GM12878 (cell line): Measurements from ENCODE around the gene PTPRN2. TPM values are rescaled to one million over a fixed set of nuclear protein-coding genes. Genes with fewer than 3 reads are reported as not detected.

Experiments
- ATAC-seq: fragments of 200-7000 bp; cut with Tn5 transposase; 3 replicates; pipeline ENCODE4 v1.9.1; 2020; ENCODE audit warnings: mild to moderate bottlenecking, moderate library complexity
- BruUV-seq: library from RNA; stranded (reverse); fragments of 400-500 nt; replicated peaks from 2 replicates; lab custom pipeline; 2021; lab: Mats Ljungman, UMichigan
- CTCF ChIA-PET: fragments of 300-600 bp; sonication (Branson Sonifier 250); formaldehyde crosslinking; extraction: SDS; loops from one replicate; lab custom pipeline; 2021; ENCODE audit warnings: inconsistent platforms; lab: Yijun Ruan, JAX
- POLR2A ChIA-PET: fragments of 350-600 bp; formaldehyde crosslinking; extraction: SDS; loops from one replicate; lab custom pipeline; 2021; ENCODE audit warnings: inconsistent platforms; lab: Charles Lee
- RAD21 ChIA-PET: fragments of 300-600 bp; sonication (Branson Sonifier 250); formaldehyde crosslinking; loops from one replicate; lab custom pipeline; 2023; ENCODE audit warnings: antibody characterized with exemption; ENCODE audit not compliant: unreplicated experiment; lab: Charles Lee
- SMC1A ChIA-PET: fragments of 300-600 bp; sonication (Branson Sonifier 250); formaldehyde crosslinking; loops from one replicate; lab custom pipeline; 2023; ENCODE audit not compliant: unreplicated experiment, uncharacterized antibody; lab: Charles Lee
- DNase-seq: peaks from one replicate; pipeline ENCODE4 v3.0.0-alpha.2; 2011; ENCODE audit warnings: low read depth, low spot score
- FAIRE-seq: peaks from 3 replicates; lab custom pipeline; 2011; peaks lifted over from hg19 to GRCh38; lab: Jason Lieb, UNC
- H2AFZ ChIP-seq: 2 replicates; pipeline ENCODE4 v1.6.0; 2011; ENCODE audit warnings: low read depth, low read length, control low read depth; ENCODE audit not compliant: control insufficient read depth
- H3K27ac ChIP-seq: 2 replicates; pipeline ENCODE4 v1.5.1; 2011; ENCODE audit warnings: control low read depth; ENCODE audit not compliant: control insufficient read depth, insufficient read depth
- H3K27me3 ChIP-seq, 2 experiments: replicated peaks in 1 of 2; 2 replicates each; pipeline versions ENCODE4 v1.6.0 to v1.6.1; 2011; ENCODE audit warnings: low read length in 1 of 2; ENCODE audit not compliant: control insufficient read depth in 2 of 2, insufficient read depth in 2 of 2
- H3K36me3 ChIP-seq, 2 experiments: 2 replicates each; pipeline ENCODE4 v1.5.1; 2011; ENCODE audit warnings: low read length in 1 of 2; ENCODE audit not compliant: control insufficient read depth in 2 of 2, insufficient read depth in 2 of 2
- H3K4me1 ChIP-seq: 2 replicates; pipeline ENCODE4 v1.6.1; 2011; ENCODE audit warnings: mild to moderate bottlenecking, low read length, moderate library complexity, mixed read lengths; ENCODE audit not compliant: control insufficient read depth, insufficient read depth
- H3K4me2 ChIP-seq: 2 replicates; pipeline ENCODE4 v1.6.0; 2011; ENCODE audit warnings: control low read depth; ENCODE audit not compliant: control insufficient read depth, insufficient read depth
- H3K4me3 ChIP-seq: fragments of 200-600 bp; sonication (generic); 2 replicates; pipeline ENCODE4 v1.5.1; 2016
- H3K79me2 ChIP-seq: 2 replicates; pipeline ENCODE4 v1.6.0; 2011; ENCODE audit warnings: low read length; ENCODE audit not compliant: control insufficient read depth, insufficient read depth
- H3K9ac ChIP-seq: 2 replicates; pipeline ENCODE4 v1.8.0; 2011; ENCODE audit warnings: low read length, control low read depth, mixed read lengths; ENCODE audit not compliant: control insufficient read depth, insufficient read depth
- H3K9me3 ChIP-seq: replicated peaks from 3 replicates; pipeline ENCODE4 v1.5.1; 2011; ENCODE audit warnings: mild to moderate bottlenecking, low read length; ENCODE audit not compliant: control insufficient read depth, insufficient read depth
- H4K20me1 ChIP-seq: 2 replicates; pipeline ENCODE4 v1.6.0; 2011; ENCODE audit not compliant: control insufficient read depth, insufficient read depth
- CHD1 ChIP-seq: IDR thresholded peaks from 2 replicates; pipeline ENCODE4 v1.6.1; 2012; ENCODE audit warnings: low read depth, low read length, improper control_type of control experiment
- CREB1 ChIP-seq: IDR thresholded peaks from 2 replicates; pipeline ENCODE4 v1.6.1; 2012; ENCODE audit warnings: low read depth, mild to moderate bottlenecking, inconsistent platforms
- CREM ChIP-seq: IDR thresholded peaks from 2 replicates; pipeline ENCODE4 v1.6.1; 2014; ENCODE audit warnings: antibody characterized with exemption, low read depth
- KDM1A ChIP-seq: fragments of 200-600 bp; sonication (generic); IDR thresholded peaks from 2 replicates; pipeline ENCODE4 v1.6.1; 2016; ENCODE audit warnings: borderline replicate concordance
- MTA2 ChIP-seq: fragments of 450-650 bp; IDR thresholded peaks from 2 replicates; pipeline ENCODE4 v1.6.1; 2016; ENCODE audit warnings: low read depth, mild to moderate bottlenecking, moderate library complexity
- NFIC ChIP-seq: IDR thresholded peaks from 2 replicates; pipeline ENCODE4 v1.6.1; 2012; ENCODE audit warnings: low read depth, mild to moderate bottlenecking, inconsistent platforms, low read length, moderate library complexity
- NFYB ChIP-seq: IDR thresholded peaks from 2 replicates; pipeline ENCODE4 v1.6.1; 2011; ENCODE audit warnings: low read depth, mild to moderate bottlenecking, low read length, improper control_type of control experiment, moderate library complexity; ENCODE audit not compliant: insufficient read depth
- RCOR1 ChIP-seq: conservative IDR thresholded peaks from 2 replicates; pipeline ENCODE4 v1.6.1; 2012; ENCODE audit warnings: low read depth, low read length, improper control_type of control experiment
- STAT3 ChIP-seq: IDR thresholded peaks from 2 replicates; pipeline ENCODE4 v1.6.1; 2011; ENCODE audit warnings: low read depth, low read length, improper control_type of control experiment
- TCF7 ChIP-seq: IDR thresholded peaks from 2 replicates; pipeline ENCODE4 v1.6.1; 2014; ENCODE audit warnings: antibody characterized with exemption, borderline replicate concordance
- WGBS: methylation state at CpG from one replicate; pipeline ENCODE4 v1.1.6; 2016; ENCODE audit warnings: low lambda C conversion rate; ENCODE audit not compliant: insufficient replicate concordance, insufficient coverage; ENCODE audit errors: missing lambda C conversion rate; 5-methylcytosine and 5-hydroxymethylcytosine counted together
- in situ Hi-C: fragments of 300-500 bp; cut with MboI; formaldehyde crosslinking; loops from 9 replicates; pipeline ENCODE4 v1.14.3; 2018; ENCODE audit warnings: mixed read lengths
- intact Hi-C: fragments of 100-400 bp; cut with micrococcal nuclease; formaldehyde crosslinking; loops from one replicate; pipeline ENCODE4 v1.14.2; 2022; ENCODE audit not compliant: unreplicated experiment
- polyA plus RNA-seq, 11 experiments: library from polyadenylated mRNA; depleted of rRNA in 4 of 11; unstranded in 6 of 11; stranded (reverse) in 5 of 11; fragments of >200 nt; fragmentation: Nextera tagmentation in 4 of 11; fragmentation: Illumina TruSeq in 1 of 11; extraction: Ambion mirVana in 4 of 11; extraction: Trizol in 1 of 11; gene quantifications; 1 replicate in 1 of 11; 2 replicates in 10 of 11; pipeline versions ENCODE4 v1.2.1 to v1.2.3, GENCODE V29; 2011 to 2016; ENCODE audit warnings: inconsistent platforms in 2 of 11, missing spikeins in 2 of 11, low read depth in 1 of 11
- total RNA-seq, 4 experiments: library from RNA; depleted of rRNA in 3 of 4; stranded (reverse); fragments of >200 nt in 3 of 4; fragmentation: Illumina TruSeq in 1 of 4; extraction: Trizol in 1 of 4; gene quantifications; 2 replicates each; pipeline versions ENCODE4 v1.2.1 to v1.2.3, GENCODE V29; 2013 to 2021

The PTPRN2 gene
- total and polyA plus RNA-seq, 10 of the 15 experiments (the other 5 are each of a cell fraction or from before 2014, with no cell fraction given): 5.4 TPM; not detected in 9

GRCh38 chr7:158023681-158024350 is 563.8 kb downstream of the PTPRN2 start:
- DNase-seq: no peak
- Histone ChIP-seq H3K27ac (no peak overlapping the region), H3K9ac (no peak overlapping the region), H3K4me3 (no peak overlapping the region), H2AFZ (no peak overlapping the region), H3K4me2 (no peak overlapping the region), H3K9me3 (no peaks in the 10 kb centered on the region; the same call in 2 of the 3 replicates), H3K27me3 (no peaks in the 10 kb centered on the region), H3K4me1 (no peaks in the 10 kb centered on the region), H3K36me3 (no peaks in the 10 kb centered on the region), H3K79me2 (no peaks in the 10 kb centered on the region), H4K20me1 (no peaks in the 10 kb centered on the region)
- intact Hi-C loops (no loop called here), in situ Hi-C loops (no loop called here)
- ChIA-PET RAD21 (no interaction called here), POLR2A (no interaction called here), SMC1A (no interaction called here), CTCF (no interaction called here)
- no peak for FAIRE-seq
- ATAC-seq: no peak
- WGBS: 39% methylated on average over 7 of the region's 7 CpGs
- no peak for TF ChIP-seq RCOR1
- no peak for TF ChIP-seq NFYB
- no peak for TF ChIP-seq CHD1
- TF ChIP-seq KDM1A: no peak
- no peak for TF ChIP-seq CREB1
- no peak for TF ChIP-seq CREM
- no peak for TF ChIP-seq TCF7
- no peak for TF ChIP-seq STAT3
- no peak for TF ChIP-seq MTA2
- no peak for TF ChIP-seq NFIC
- no TSS peak for BruUV-seq

- Histone ChIP-seq H3K4me3 (no peak overlapping the region), H3K36me3 (no peaks in the 10 kb centered on the region), H4K20me1 (no peaks in the 10 kb centered on the region), H3K27ac (no peak overlapping the region), H3K4me1 (no peaks in the 10 kb centered on the region), H3K9me3 (no peaks in the 10 kb centered on the region; the same call in 2 of the 3 replicates), H3K79me2 (no peaks in the 10 kb centered on the region), H3K4me2 (no peak overlapping the region), H3K27me3 (no peaks in the 10 kb centered on the region), H2AFZ (no peak overlapping the region), H3K9ac (no peak overlapping the region)
- no peak for ATAC-seq
- ChIA-PET CTCF (no interaction called here), RAD21 (no interaction called here), SMC1A (no interaction called here), POLR2A (no interaction called here)
- intact Hi-C loops (no loop called here), in situ Hi-C loops (no loop called here)
- no peak for FAIRE-seq
- DNase-seq: no peak
- TF ChIP-seq CREM: no peak
- no TSS peak for BruUV-seq
- 44% methylated on average over 8 of the region's 8 CpGs for WGBS
Measured at GRCh38 chr7:158023157-158023556, 564.5 kb downstream of the PTPRN2 start.
